H1 (cell line): ENCODE results near the gene GHRL. TPM values are rescaled to one million over a fixed set of nuclear protein-coding genes. Genes with fewer than 3 reads are reported as not detected.

Source experiments
- ASH2L ChIP-seq: fragments of 200-600, 300-600 bp; sonication (generic); IDR thresholded peaks from one replicate; pipeline ENCODE4 v1.7.1; 2017; ENCODE audit warnings: low read length
- KDM4A ChIP-seq: IDR thresholded peaks from one replicate; pipeline ENCODE4 v1.7.1; 2012; ENCODE audit warnings: low read depth, mild to moderate bottlenecking, moderate library complexity, low read length, inconsistent platforms; ENCODE audit not compliant: severe bottlenecking
- polyA plus RNA-seq, 7 experiments: library from polyadenylated mRNA; depleted of rRNA in 3 of 7; stranded (reverse) in 5 of 7; unstranded in 2 of 7; fragments of >200 nt in 5 of 7; fragments of 200-250 nt in 2 of 7; gene quantifications; 1 replicate in 5 of 7; 2 replicates in 1 of 7; 4 replicates in 1 of 7; pipeline versions ENCODE4 v1.2.1 to v1.2.3, GENCODE V29; 2011 to 2013; ENCODE audit warnings: missing spikeins in 2 of 7, mixed read lengths in 2 of 7
- total RNA-seq: library from RNA; stranded (reverse); fragmentation: NEBNext Ultra II Directional; extraction: Animal tissue kit (Norgen Biotek cat#: 25700); gene quantifications from 2 replicates; pipeline ENCODE4 v1.2.1, GENCODE V29; 2021

The GHRL gene
- total and polyA plus RNA-seq, 2 of the 8 experiments (the other 6 are each of a cell fraction or from before 2014, with no cell fraction given): 0.32 to 0.35 TPM

GRCh38 chr3:10286596-10287295, 6.0 kb downstream of the GHRL start (continued):
- no peak for TF ChIP-seq KDM4A
- no peak for TF ChIP-seq ASH2L
